Epithelial cell of esophagus (primary cell): ENCODE data around the gene PITPNM3.
"Not testable (repeated sequence)": the region's sequence is repeated elsewhere in the genome, so short reads cannot be mapped to it uniquely, and the experiment has no call there.

Experiments used
- DNase-seq: peaks from one replicate; pipeline ENCODE4 v3.0.0; 2010; ENCODE audit warnings: low read depth
- H3K4me3 ChIP-seq: 2 replicates; pipeline ENCODE4 v1.5.1; 2011; ENCODE audit warnings: mild to moderate bottlenecking, low read length, control low read depth
- CTCF ChIP-seq: IDR thresholded peaks from 2 replicates; pipeline ENCODE4 v1.5.1; 2011; ENCODE audit warnings: low read depth, mild to moderate bottlenecking, low read length, control low read depth, inconsistent platforms; ENCODE audit not compliant: insufficient read depth; ENCODE audit errors: missing control alignments

PITPNM3 gene

GRCh38 chr17:6576038-6576785 lies 19.9 kb upstream of the PITPNM3 start:
- no peak for DNase-seq
- H3K4me3 ChIP-seq: no peak overlapping the region
- no peak for TF ChIP-seq CTCF

- H3K4me3 ChIP-seq: no peak overlapping the region
- no peak for TF ChIP-seq CTCF
- no peak for DNase-seq
These were observed 19.2 kb upstream of the PITPNM3 start for GRCh38 chr17:6575596-6575988.

- DNase-seq: peak; percentile 48
- H3K4me3 ChIP-seq: no peak overlapping the region
- no peak for TF ChIP-seq CTCF
These were observed 18.6 kb upstream of the PITPNM3 start for GRCh38 chr17:6574687-6575595.

GRCh38 chr17:6573982-6574686 lies 17.8 kb upstream of the PITPNM3 start:
- no peak for TF ChIP-seq CTCF
- H3K4me3 ChIP-seq: no peak overlapping the region
- DNase-seq: no peak

GRCh38 chr17:6573495-6573894 lies 17.1 kb upstream of the PITPNM3 start:
- DNase-seq: not testable (repeated sequence)

GRCh38 chr17:6572972-6573370 lies 16.6 kb upstream of the PITPNM3 start:
- TF ChIP-seq CTCF: no peak
- H3K4me3 ChIP-seq: no peak overlapping the region
- DNase-seq: no peak

More at GRCh38 chr17:6573495-6573894, 17.1 kb upstream of the PITPNM3 start:
- H3K4me3 ChIP-seq: not testable (repeated sequence)

- no peak for DNase-seq
- no peak for TF ChIP-seq CTCF
- H3K4me3 ChIP-seq: no peak overlapping the region
These were observed 15.1 kb upstream of the PITPNM3 start for GRCh38 chr17:6571452-6571781.
